Stimulated activated CD8-positive, alpha-beta memory T cell treated with anti-CD3 and anti-CD28 coated beads, Interleukin-4, amount 100 ng/mL, for 24 hours (primary cell): ENCODE results near the gene SRC.

Source experiments
- DNase-seq: peaks from one replicate; pipeline ENCODE4 v3.0.0-alpha.2; 2020; ENCODE audit warnings: low read depth

The SRC gene

GRCh38 chr20:37454636-37455385 lies 108.9 kb downstream of the SRC start:
- DNase-seq, result no peak
